HCT116 (cell line): ENCODE results near the gene TENT5A. TPM values are rescaled to one million over a fixed set of nuclear protein-coding genes. Genes with fewer than 3 reads are reported as not detected.
A peak's percentile ranks its signal among the peaks of the same experiment; 100 is the strongest.

Experiments used
- ATAC-seq: fragments of 200-7000 bp; cut with Tn5 transposase; 2 replicates; pipeline ENCODE4 v1.9.1; 2020; ENCODE audit warnings: mild to moderate bottlenecking, moderate library complexity
- BruUV-seq: library from RNA; stranded (reverse); fragments of 400-500 nt; replicated peaks from 2 replicates; lab custom pipeline; 2021; lab: Mats Ljungman, UMichigan
- CTCF ChIA-PET: fragments of 300-600 bp; sonication (Branson Sonifier 250); formaldehyde crosslinking; loops from one replicate; lab custom pipeline; 2021; ENCODE audit warnings: antibody characterized with exemption; lab: Charles Lee
- POLR2A ChIA-PET: fragments of 300-600, 350-600 bp; sonication (Branson Sonifier 250); formaldehyde crosslinking; loops from one replicate; lab custom pipeline; 2021; ENCODE audit warnings: antibody characterized with exemption; lab: Charles Lee
- RAD21 ChIA-PET, 2 experiments: fragments of 300-600 bp; sonication (Branson Sonifier 250); formaldehyde crosslinking; loops; one replicate each; lab custom pipeline; 2023; ENCODE audit warnings: low total read pairs in 2 of 2; ENCODE audit not compliant: uncharacterized antibody in 2 of 2, unreplicated experiment in 2 of 2, low non-redundant PET in 1 of 2; lab: Charles Lee
- DNase-seq: peaks from one replicate; pipeline ENCODE4 v3.0.0-alpha.2; 2010; ENCODE audit warnings: low read depth, low spot score
- H2AFZ ChIP-seq: fragments of 200-600 bp; shearing (Covaris generic), sonication (generic); 2 replicates; pipeline ENCODE4 v1.6.1; 2017; ENCODE audit warnings: low read depth, mixed run types, mixed read lengths, antibody characterized with exemption, low read length; ENCODE audit not compliant: poor library complexity, severe bottlenecking
- H3K27ac ChIP-seq: 2 replicates; pipeline ENCODE4 v1.5.1; 2012; ENCODE audit warnings: low read depth, low read length
- H3K27me3 ChIP-seq: fragments of 200-600 bp; sonication (generic); 2 replicates; pipeline ENCODE4 v1.6.1; 2016; ENCODE audit warnings: mixed run types, low read length, mixed read lengths; ENCODE audit not compliant: insufficient read depth
- H3K36me3 ChIP-seq, 2 experiments: fragments of 200-500 bp in 1 of 2; fragments of 200-600 bp in 1 of 2; sonication (Bioruptor generic) in 1 of 2; sonication (generic) in 1 of 2; 2 replicates each; pipeline versions ENCODE4 v1.5.1 to v1.6.1; 2014 to 2016; ENCODE audit warnings: low read length in 2 of 2, inconsistent platforms in 1 of 2, mixed read lengths in 1 of 2, mixed run types in 1 of 2; ENCODE audit not compliant: insufficient read depth in 2 of 2, control insufficient read depth in 1 of 2
- H3K4me1 ChIP-seq, 2 experiments: fragments of 200-600 bp in 1 of 2; sonication (generic) in 1 of 2; 2 replicates each; pipeline versions ENCODE4 v1.5.1 to v1.6.1; 2012 to 2017; ENCODE audit warnings: low read length in 2 of 2, inconsistent platforms in 1 of 2, mild to moderate bottlenecking in 1 of 2, mixed read lengths in 1 of 2, mixed run types in 1 of 2, moderate library complexity in 1 of 2; ENCODE audit not compliant: insufficient read depth in 2 of 2, control insufficient read depth in 1 of 2
- H3K4me2 ChIP-seq: fragments of 200-600 bp; sonication (generic); 2 replicates; pipeline ENCODE4 v1.6.1; 2017; ENCODE audit warnings: mixed run types, low read length, mixed read lengths
- H3K4me3 ChIP-seq, 2 experiments: fragments of 200-600 bp in 1 of 2; sonication (generic) in 1 of 2; replicated peaks in 1 of 2; 2 replicates each; pipeline ENCODE4 v1.5.1; 2011 to 2016; ENCODE audit warnings: low read length in 2 of 2, control low read depth in 1 of 2, low read depth in 1 of 2, mild to moderate bottlenecking in 1 of 2, mixed read lengths in 1 of 2, mixed run types in 1 of 2
- H3K79me2 ChIP-seq: fragments of 200-600 bp; sonication (generic); 2 replicates; pipeline ENCODE4 v1.6.1; 2017; ENCODE audit warnings: mild to moderate bottlenecking, mixed run types, low read length, moderate library complexity, mixed read lengths; ENCODE audit not compliant: insufficient read depth
- H3K9ac ChIP-seq: fragments of 200-600 bp; sonication (generic); 2 replicates; pipeline ENCODE4 v1.6.1; 2016; ENCODE audit warnings: low read length, mixed read lengths
- H3K9me2 ChIP-seq: fragments of 200-600 bp; sonication (generic), shearing (Covaris generic); 2 replicates; pipeline ENCODE4 v1.6.1; 2017; ENCODE audit warnings: mixed run types, mild to moderate bottlenecking, moderate library complexity; ENCODE audit not compliant: insufficient read depth
- H3K9me3 ChIP-seq, 2 experiments: fragments of 200-500 bp in 1 of 2; fragments of 200-600 bp in 1 of 2; sonication (Bioruptor generic) in 1 of 2; sonication (generic) in 1 of 2; 2 replicates each; pipeline ENCODE4 v1.6.1; 2014 to 2017; ENCODE audit warnings: low read length in 2 of 2, mixed read lengths in 2 of 2, inconsistent platforms in 1 of 2, low read depth in 1 of 2, mild to moderate bottlenecking in 1 of 2, mixed run types in 1 of 2, moderate library complexity in 1 of 2; ENCODE audit not compliant: control insufficient read depth in 1 of 2, insufficient read depth in 1 of 2
- H4K20me1 ChIP-seq: fragments of 200-600 bp; sonication (generic), shearing (Covaris generic); 2 replicates; pipeline ENCODE4 v1.6.1; 2017; ENCODE audit warnings: mixed run types, mild to moderate bottlenecking, moderate library complexity; ENCODE audit not compliant: insufficient read depth
- ELF1 ChIP-seq: IDR thresholded peaks from 2 replicates; pipeline ENCODE4 v1.6.1; 2012; ENCODE audit warnings: low read depth, borderline replicate concordance
- EZH2phosphoT487 ChIP-seq: fragments of 200-600 bp; IDR thresholded peaks from 2 replicates; pipeline ENCODE4 v1.6.1; 2018; ENCODE audit warnings: antibody characterized with exemption, borderline replicate concordance
- FOSL1 ChIP-seq: IDR thresholded peaks from 2 replicates; pipeline ENCODE4 v1.6.1; 2012; ENCODE audit warnings: low read depth
- POLR2A ChIP-seq: IDR thresholded peaks from 2 replicates; pipeline ENCODE4 v1.7.0; 2011; ENCODE audit warnings: borderline replicate concordance; ENCODE audit not compliant: insufficient read depth, insufficient read length; ENCODE audit errors: extremely low read depth
- YY1 ChIP-seq: IDR thresholded peaks from 2 replicates; pipeline ENCODE4 v1.6.1; 2011; ENCODE audit warnings: low read length, low read depth, moderate library complexity, mild to moderate bottlenecking; ENCODE audit not compliant: insufficient replicate concordance; ENCODE audit errors: extremely low read depth
- intact Hi-C: fragments of 100-400 bp; cut with micrococcal nuclease; formaldehyde crosslinking; loops from 2 replicates; pipeline ENCODE4 v1.10.0; 2022
- total RNA-seq: library from RNA; stranded (reverse); gene quantifications from one replicate; pipeline ENCODE4 v1.2.1, GENCODE V29; 2021; ENCODE audit not compliant: unreplicated experiment

TENT5A gene
- total RNA-seq, 1 experiment from 2014 or later: 11.2 TPM

GRCh38 chr6:81761197-81761596, 8.7 kb upstream of the TENT5A start:
- CTCF ChIA-PET: no interaction called here
- TF ChIP-seq YY1 (no peak), FOSL1 (peak; percentile 15; the same call in 1 of the 2 replicates)
- DNase-seq: no peak

GRCh38 chr6:81759782-81760181, 7.3 kb upstream of the TENT5A start:
- no peaks in the 10 kb centered on the region for H3K79me2 ChIP-seq
- ChIA-PET POLR2A (no interaction called here), CTCF (no interaction called here), RAD21 (no interaction called here)
- DNase-seq (no peak), ATAC-seq (no peak)
- H3K4me3 ChIP-seq: no peak overlapping the region
- H3K27me3 ChIP-seq: no peaks in the 10 kb centered on the region
- no peaks in the 10 kb centered on the region for H3K9me2 ChIP-seq
- H3K4me2 ChIP-seq: no peak overlapping the region
- no TSS peak for BruUV-seq
- intact Hi-C loops: loop anchor here (5.0 to 10.0 kb wide), 2 partner anchors 418 to 655 kb away; no protein-coding TSS in a partner anchor
- H3K27ac ChIP-seq: no peak overlapping the region
- H4K20me1 ChIP-seq: no peaks in the 10 kb centered on the region
- no peak overlapping the region for H3K9ac ChIP-seq
- H3K36me3 ChIP-seq: no peaks in the 10 kb centered on the region
- no peak for TF ChIP-seq ELF1
- TF ChIP-seq EZH2phosphoT487: no peak
- no peak for TF ChIP-seq POLR2A
- H3K9me3 ChIP-seq: no peaks in the 10 kb centered on the region
- peak overlapping the region; percentile 1 for H2AFZ ChIP-seq
- H3K4me1 ChIP-seq: peaks cover 0 to 6% of the 10 kb centered on the region in 2 experiments; a peak in 1 of 4 replicates

More at GRCh38 chr6:81761197-81761596, 8.7 kb upstream of the TENT5A start:
- H3K36me3 ChIP-seq: no peaks in the 10 kb centered on the region
- no peaks in the 10 kb centered on the region for H3K79me2 ChIP-seq
- no peak overlapping the region for H3K4me3 ChIP-seq
- H3K27ac ChIP-seq: no peak overlapping the region
- H4K20me1 ChIP-seq: no peaks in the 10 kb centered on the region
- RAD21 ChIA-PET: no interaction called here
- intact Hi-C loops: no loop called here
- H3K9me3 ChIP-seq: no peaks in the 10 kb centered on the region
- POLR2A ChIA-PET: interaction anchor here (1.4 kb wide), 1 partner anchor 9 kb away, joined by 3 read pairs; the partner anchor contains the start of gene TENT5A
- H3K4me2 ChIP-seq: no peak overlapping the region
- H3K9ac ChIP-seq: no peak overlapping the region
- no peaks in the 10 kb centered on the region for H3K9me2 ChIP-seq
- no TSS peak for BruUV-seq
- H3K4me1 ChIP-seq: peaks cover 0 to 6% of the 10 kb centered on the region in 2 experiments; a peak in 1 of 4 replicates
- ATAC-seq: no peak
- H2AFZ ChIP-seq: no peak overlapping the region
- no peaks in the 10 kb centered on the region for H3K27me3 ChIP-seq
